GM23248 (cell line): ENCODE results near the gene OPRD1.

Experiments used
- EZH2 ChIP-seq: fragments of 200-600 bp; sonication (generic); IDR thresholded peaks from 2 replicates; pipeline ENCODE4 v1.6.1; 2018; ENCODE audit warnings: antibody characterized with exemption, mild to moderate bottlenecking; ENCODE audit not compliant: insufficient read depth, poor library complexity, severe bottlenecking
- EZH2phosphoT487 ChIP-seq: fragments of 200-600 bp; sonication (generic); IDR thresholded peaks from 2 replicates; pipeline ENCODE4 v1.6.1; 2018; ENCODE audit warnings: antibody characterized with exemption, moderate library complexity, mild to moderate bottlenecking, low read depth; ENCODE audit not compliant: insufficient read depth

DNA sequence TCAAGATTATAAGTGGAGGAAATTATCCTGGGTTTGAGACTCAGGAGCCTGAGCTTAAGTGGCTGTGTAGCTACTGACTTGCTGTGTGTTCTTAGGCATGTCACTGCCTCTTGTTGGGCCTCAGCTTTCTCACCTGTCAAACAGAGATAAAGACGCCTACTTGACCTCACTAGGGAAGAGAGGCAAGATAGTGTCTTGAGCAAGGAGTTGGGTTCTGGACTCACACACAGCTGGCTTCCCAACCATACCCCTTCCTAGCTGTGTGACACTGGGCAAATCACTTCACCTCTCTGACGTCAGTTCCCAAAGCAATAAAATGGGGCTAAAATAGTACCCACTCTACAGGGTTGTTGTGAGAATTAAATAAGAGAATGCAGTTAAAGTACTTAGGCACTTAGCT is 90.8 kb downstream of the OPRD1 start:
- TF ChIP-seq EZH2phosphoT487 (no peak), EZH2 (no peak)
